DMS 273 (cell line): ENCODE measurements around the gene HRAS.
A peak's percentile ranks its signal among the peaks of the same experiment; 100 is the strongest.
"Not testable (repeated sequence)": the region's sequence is repeated elsewhere in the genome, so short reads cannot be mapped to it uniquely, and the experiment has no call there.

Experiments used
- DNase-seq: peaks from one replicate; lab custom pipeline; 2025; ENCODE audit not compliant: unreplicated experiment; lab: John Stamatoyannopoulos, UW

HRAS gene

GRCh38 chr11:535519-536454 lies at the start of gene HRAS:
HRAS (minus strand) TSS chr11:535576.
- DNase-seq = peak; percentile 96

- no peak for DNase-seq
Observed at GRCh38 chr11:584287-584686, 48.9 kb upstream of the HRAS start.

GRCh38 chr11:581752-582151 lies 46.4 kb upstream of the HRAS start:
- no peak for DNase-seq

- DNase-seq = no peak
Observed at GRCh38 chr11:581342-581741, 46.0 kb upstream of the HRAS start.

- DNase-seq = no peak
Observed at GRCh38 chr11:579830-580601, 44.6 kb upstream of the HRAS start.

- no peak for DNase-seq
Observed at GRCh38 chr11:578276-579035, 43.1 kb upstream of the HRAS start.

GRCh38 chr11:577611-577894 lies 42.2 kb upstream of the HRAS start:
- DNase-seq = no peak

- no peak for DNase-seq
Observed at GRCh38 chr11:576811-577610, 41.6 kb upstream of the HRAS start.

- DNase-seq = peak; percentile 92
Observed at GRCh38 chr11:575996-576768, 40.8 kb upstream of the HRAS start, which contains the start of gene PHRF1. PHRF1 (plus strand) TSS chr11:576470; CDS start chr11:581513, 5,043 bp downstream.

- DNase-seq = peak; percentile 84
Observed at GRCh38 chr11:575313-575995, 40.1 kb upstream of the HRAS start.

- no peak for DNase-seq
Observed at GRCh38 chr11:574632-575312, 39.4 kb upstream of the HRAS start.

- not testable (repeated sequence) for DNase-seq
Observed at GRCh38 chr11:574031-574570, 38.7 kb upstream of the HRAS start.

GRCh38 chr11:573146-573759 lies 37.9 kb upstream of the HRAS start:
- no peak for DNase-seq

GRCh38 chr11:571802-572185 lies 36.4 kb upstream of the HRAS start:
- DNase-seq = no peak

GRCh38 chr11:569158-569885 lies 33.9 kb upstream of the HRAS start:
- DNase-seq = no peak

GRCh38 chr11:568306-569157 lies 33.2 kb upstream of the HRAS start:
- peak; percentile 96 for DNase-seq
